Gastrocnemius medialis (tissue), 4 donors: ENCODE measurements around the gene DOP1A.

ENCODE experiments used
- CTCF ChIP-seq, 5 experiments: fragments of 450-650 bp in 3 of 5; fragments of 200-600 bp in 2 of 5; sonication (generic) in 2 of 5; IDR thresholded peaks in 4 of 5; conservative IDR thresholded peaks in 1 of 5; 1 replicate in 4 of 5; 2 replicates in 1 of 5; pipeline ENCODE4 v1.5.1; 2016 to 2019; ENCODE audit warnings: antibody characterized with exemption in 5 of 5, mild to moderate bottlenecking in 3 of 5, moderate library complexity in 3 of 5
- POLR2A ChIP-seq, 2 donors: fragments of 450-650 bp; IDR thresholded peaks; one replicate each; pipeline ENCODE4 v1.6.1; 2017; ENCODE audit warnings: antibody characterized with exemption in 2 of 2, mild to moderate bottlenecking in 2 of 2, moderate library complexity in 2 of 2

GRCh38 chr6:83185096-83185495 is 117.6 kb downstream of the DOP1A start:
- no peak for TF ChIP-seq CTCF (IDR thresholded peaks at IDR 0.05 in 4 of 5, conservative IDR thresholded peaks at IDR 0.05 in 1 of 5)
- TF ChIP-seq POLR2A (IDR thresholded peaks at IDR 0.05), result no peak
